Measurements from ENCODE around the gene KCNT2.
A peak's percentile ranks its signal among the peaks of the same experiment; 100 is the strongest.
"Not testable (repeated sequence)": the region's sequence is repeated elsewhere in the genome, so short reads cannot be mapped to it uniquely, and the experiment has no call there.

KCNT2 gene

DNA sequence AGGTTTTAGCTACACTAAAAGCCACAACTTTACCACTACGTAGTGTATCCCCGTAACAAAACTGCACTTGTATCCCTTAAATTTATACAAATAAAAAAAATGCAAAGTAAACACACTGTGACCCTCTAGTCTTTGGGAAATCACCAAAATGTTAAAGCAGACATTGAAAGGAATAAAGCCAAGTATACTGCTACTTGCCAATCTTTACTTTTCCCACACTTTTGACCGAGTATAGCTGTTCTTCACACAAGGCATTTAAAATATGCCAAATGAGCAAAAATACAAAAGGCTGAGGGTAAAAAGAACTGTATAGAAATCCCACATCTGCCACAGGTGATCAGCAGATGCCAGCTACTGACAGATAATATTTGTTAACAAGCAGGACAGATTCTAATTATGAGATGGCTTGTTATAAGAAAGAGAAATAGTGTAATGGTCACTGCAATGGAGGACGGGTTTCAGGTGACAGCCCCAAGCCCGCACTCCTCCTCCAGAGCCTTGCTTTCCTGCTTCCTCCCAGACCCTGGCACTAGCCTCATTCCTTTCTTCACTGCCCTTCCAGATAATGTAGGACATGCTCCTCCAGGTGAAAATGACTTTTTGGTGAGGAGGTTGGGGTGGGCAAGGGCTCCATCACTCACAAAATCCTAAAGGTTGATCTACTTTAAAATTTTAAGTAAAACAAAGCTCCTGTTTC lies 18.1 kb downstream of the KCNT2 start:
- DNase-seq = no peak

DNA sequence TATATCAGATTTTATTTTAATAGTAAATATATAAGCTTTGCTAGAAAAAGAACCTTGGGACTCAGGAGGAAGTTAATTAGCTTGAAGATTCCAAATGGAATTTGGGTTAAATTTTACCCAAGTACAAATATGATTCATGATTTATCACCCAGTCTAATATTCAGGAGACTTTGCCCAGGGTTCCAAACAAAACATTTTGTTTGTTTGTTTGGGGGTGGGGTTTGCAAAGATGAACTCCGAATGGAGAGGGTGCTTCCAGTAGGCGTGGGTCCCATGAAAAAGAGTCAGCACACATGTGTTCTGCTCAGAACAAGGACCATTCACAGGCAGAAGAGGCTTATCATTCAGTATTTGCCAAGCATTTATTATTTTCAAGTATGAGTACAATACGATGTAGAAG lies 23.5 kb downstream of the KCNT2 start:
- DNase-seq = no peak

- DNase-seq = no peak
Observed at GRCh38 chr1:196577386-196577785, 30.9 kb downstream of the KCNT2 start.

DNA sequence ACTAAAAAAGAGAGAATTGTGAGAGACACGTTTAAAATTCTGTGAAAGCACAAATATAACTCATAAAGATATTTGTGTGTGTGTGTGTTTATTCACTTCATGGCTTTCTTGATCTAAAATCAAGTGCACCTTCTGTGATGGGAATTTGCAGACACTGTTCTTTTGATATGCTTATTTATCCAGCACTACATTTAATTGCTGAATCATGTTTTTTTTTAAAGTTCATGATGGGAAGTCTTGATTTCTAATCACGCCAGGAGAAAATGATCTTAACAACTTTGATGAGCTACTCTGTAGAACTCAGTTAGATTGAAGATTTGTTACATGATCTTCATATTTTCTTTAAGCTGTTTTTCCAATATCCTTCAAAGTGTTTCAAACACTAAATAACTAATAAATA lies 35.0 kb downstream of the KCNT2 start:
- DNase-seq = no peak

- no peak for DNase-seq
Observed at GRCh38 chr1:196567238-196567637, 41.0 kb downstream of the KCNT2 start.

GRCh38 chr1:196563768-196564167 lies 44.5 kb downstream of the KCNT2 start:
- DNase-seq = no peak

DNA sequence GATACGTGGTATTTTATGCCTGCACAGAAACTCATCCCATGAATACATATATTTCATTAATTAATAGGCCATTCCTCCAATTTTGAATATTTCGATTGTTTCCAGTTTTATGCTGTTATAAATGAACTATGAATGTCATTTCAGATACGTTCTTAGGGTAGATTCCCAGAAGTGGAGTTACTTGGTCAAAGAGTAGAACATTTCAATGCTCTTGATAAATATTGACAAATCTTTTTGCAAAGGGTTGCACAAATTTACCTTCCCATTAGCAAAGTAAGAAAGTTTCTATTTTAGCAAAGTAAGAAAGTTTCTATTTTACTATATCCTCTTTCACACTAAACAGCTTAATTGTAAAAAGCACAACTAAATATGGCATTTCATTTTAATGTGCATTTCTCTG lies 48.9 kb downstream of the KCNT2 start:
- DNase-seq = no peak

DNA sequence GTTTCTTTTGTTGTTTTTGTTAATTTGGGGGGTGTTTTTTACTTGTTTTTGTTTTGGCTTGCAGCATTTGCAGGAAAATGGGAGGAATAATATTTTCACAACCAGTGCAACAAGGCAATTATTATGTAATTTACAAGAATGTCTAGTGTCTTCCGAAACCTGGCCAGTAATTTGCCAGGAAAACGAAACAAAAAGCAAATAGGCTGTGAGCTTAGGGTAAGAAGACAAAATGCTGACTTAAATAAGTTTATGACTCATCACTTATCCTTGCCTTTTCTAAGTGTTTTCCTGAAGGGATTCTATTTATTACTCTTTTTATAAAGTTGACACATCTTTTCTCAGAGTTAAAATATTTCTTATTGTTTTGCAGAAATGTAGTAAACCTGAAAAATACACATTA lies 49.8 kb downstream of the KCNT2 start:
- no peak for DNase-seq

- DNase-seq = no peak
Observed at GRCh38 chr1:196557797-196558196, 50.4 kb downstream of the KCNT2 start.

- no peak for DNase-seq
Observed at GRCh38 chr1:196550731-196551130, 57.5 kb downstream of the KCNT2 start.

- DNase-seq = no peak
Observed at GRCh38 chr1:196546272-196547111, 61.7 kb downstream of the KCNT2 start.

- no peak for DNase-seq
Observed at GRCh38 chr1:196545222-196545621, 63.0 kb downstream of the KCNT2 start.

DNA sequence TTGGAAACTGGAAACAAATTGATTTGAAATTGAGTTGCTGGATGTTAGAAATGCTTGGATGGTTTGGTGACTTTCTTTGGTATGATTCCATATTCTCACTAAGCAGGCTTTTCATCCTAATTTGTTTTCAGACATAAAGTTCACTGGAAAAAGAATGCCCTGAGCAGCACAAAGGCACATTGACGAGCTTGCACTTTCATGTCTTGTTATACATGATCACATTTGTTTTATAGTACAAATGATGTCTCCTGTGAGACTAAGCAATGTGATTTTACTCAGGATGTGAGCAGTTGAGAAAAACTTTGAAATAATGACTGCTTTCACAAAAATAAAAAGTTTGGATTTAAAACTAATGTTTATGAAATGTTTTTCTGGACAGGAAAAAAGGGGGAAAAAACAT lies 63.6 kb downstream of the KCNT2 start:
- DNase-seq = no peak

GRCh38 chr1:196543833-196544232 lies 64.4 kb downstream of the KCNT2 start:
- DNase-seq = no peak

GRCh38 chr1:196538473-196538872 lies 69.8 kb downstream of the KCNT2 start:
- no peak for DNase-seq

- peak; percentile 18 for DNase-seq
Observed at GRCh38 chr1:196535727-196536126, 72.5 kb downstream of the KCNT2 start.

- DNase-seq = no peak
Observed at GRCh38 chr1:196531737-196532524, 76.3 kb downstream of the KCNT2 start.

DNA sequence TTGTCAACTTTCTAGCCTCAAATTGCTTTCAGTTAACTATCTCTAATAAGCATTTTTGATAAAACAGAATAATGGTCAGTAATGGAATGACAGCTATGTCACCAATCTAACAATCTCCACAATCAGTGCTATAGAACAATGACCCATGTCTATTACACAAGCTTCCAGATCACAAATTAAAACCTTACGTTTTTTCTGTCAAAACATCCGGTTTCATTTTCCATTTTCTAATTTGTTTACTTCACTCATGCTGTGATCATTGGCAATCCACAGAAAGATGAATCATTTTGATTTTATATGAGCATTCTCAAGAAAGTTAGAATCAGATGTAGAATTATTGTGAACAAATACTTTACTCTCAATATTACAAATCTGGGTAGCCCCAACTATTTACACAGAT lies 80.3 kb downstream of the KCNT2 start:
- no peak for DNase-seq

- DNase-seq = not testable (repeated sequence)
Observed at GRCh38 chr1:196522574-196523345, 85.5 kb downstream of the KCNT2 start.

DNA sequence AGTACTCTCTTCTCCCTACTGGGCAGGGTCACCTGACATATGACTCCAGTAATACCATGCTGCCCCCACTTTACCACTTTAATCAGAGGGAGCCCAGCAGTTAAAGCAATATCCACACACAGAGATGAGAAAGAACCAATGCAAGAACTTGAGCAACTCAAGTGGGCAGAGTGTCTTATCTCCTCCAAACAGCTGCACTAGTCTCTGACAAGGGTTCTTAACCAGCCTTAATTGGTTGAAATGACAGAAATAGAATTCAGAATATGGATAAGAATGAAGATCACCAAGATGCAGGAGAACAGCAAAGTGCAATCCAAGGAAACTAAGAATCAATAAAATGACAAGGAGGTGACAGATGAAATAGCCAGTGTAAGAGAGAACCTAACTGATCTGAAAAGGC lies 91.0 kb downstream of the KCNT2 start:
- DNase-seq = no peak

- no peak for DNase-seq
Observed at GRCh38 chr1:196516373-196516772, 91.9 kb downstream of the KCNT2 start.

DNA sequence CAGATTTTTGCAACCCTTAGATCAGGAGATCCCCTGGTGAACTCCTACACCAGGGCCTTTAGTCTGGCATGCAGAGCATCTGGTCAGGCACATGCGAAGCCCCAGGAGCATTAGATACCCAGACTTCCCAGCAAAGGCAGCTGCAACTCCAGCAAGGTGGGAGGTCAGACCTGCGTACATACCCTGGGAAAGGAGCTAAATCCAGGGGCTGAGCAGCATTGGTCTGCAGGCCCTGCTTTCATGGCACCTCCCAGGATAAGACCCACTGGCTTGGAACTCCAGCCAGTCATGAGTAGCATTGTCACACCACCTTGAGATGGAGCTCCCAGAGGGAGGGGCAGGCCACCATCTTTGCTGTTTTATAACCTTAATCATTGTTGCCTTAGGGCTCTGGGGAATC lies 92.3 kb downstream of the KCNT2 start:
- no peak for DNase-seq

GRCh38 chr1:196513821-196514220 lies 94.4 kb downstream of the KCNT2 start:
- DNase-seq = no peak
